ENCODE data around the gene PTGFR.

Gene PTGFR

DNA sequence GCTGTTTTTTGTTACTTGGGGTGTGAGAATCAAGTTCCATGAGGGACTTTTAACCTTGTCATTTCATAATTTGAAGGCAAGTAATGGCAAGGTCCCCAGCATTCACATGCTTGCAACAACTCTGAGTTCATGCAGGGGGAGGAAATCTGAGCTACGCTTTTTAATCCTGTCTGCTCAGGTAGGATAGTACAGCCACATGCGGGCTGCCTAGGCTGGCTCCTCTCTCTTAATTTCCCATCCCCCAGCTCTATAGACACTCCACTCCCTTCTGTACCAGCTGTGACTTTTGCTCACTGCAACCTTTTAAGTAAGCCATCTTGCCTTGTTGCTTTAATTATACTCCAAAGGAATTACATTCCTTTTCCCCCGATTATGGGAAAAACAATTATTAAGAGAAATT, 30.1 kb downstream of the PTGFR start:
- no peak for DNase-seq (ENCODE audit: low read depth in 2 of 2)

DNA sequence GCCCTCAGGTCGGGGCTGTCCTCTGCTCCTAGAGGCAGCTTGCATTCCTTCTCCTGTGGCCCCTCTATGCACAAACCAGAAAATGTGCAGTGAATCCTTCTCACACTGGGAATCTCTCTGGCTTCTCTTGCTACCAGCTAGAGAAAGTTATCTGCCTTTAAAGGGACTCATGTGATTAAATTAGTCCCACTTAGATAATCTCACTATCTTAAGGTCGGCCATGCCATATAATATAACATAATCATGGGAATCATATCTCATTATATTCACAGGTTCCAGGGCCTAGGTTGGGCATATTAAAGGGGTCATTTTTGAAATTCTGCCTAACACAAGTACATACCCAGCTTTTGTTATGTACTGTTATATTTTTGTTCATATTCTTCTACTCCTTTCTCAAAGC, 31.4 kb downstream of the PTGFR start:
- DNase-seq (ENCODE audit: low read depth in 2 of 2): no peak

DNA sequence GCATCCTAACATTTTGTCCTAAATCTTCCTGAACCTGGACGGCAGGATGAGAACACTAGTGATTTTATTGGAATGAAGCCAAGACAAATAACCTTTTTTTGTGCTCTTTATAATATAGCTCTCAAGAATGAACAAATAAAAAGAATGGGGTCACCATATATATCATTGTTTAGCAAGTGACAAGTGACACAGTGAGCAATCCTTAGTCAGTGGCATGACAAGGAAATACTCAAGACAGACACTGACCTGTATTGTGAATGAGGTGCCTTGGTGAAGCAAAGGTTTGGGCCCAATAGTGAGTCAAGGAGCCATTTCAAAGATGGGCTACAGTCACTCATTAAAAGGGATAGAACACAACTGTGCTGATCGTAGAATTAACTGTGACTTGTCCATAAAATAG, 35.7 kb downstream of the PTGFR start:
- no peak for DNase-seq (ENCODE audit: low read depth in 2 of 2)

GRCh38 chr1:78527706-78528105, 36.9 kb downstream of the PTGFR start:
- DNase-seq (ENCODE audit: low read depth in 2 of 2): no peak

- no peak for DNase-seq (ENCODE audit: low read depth in 2 of 2)
Observed at GRCh38 chr1:78533527-78533926, 42.8 kb downstream of the PTGFR start.

DNA sequence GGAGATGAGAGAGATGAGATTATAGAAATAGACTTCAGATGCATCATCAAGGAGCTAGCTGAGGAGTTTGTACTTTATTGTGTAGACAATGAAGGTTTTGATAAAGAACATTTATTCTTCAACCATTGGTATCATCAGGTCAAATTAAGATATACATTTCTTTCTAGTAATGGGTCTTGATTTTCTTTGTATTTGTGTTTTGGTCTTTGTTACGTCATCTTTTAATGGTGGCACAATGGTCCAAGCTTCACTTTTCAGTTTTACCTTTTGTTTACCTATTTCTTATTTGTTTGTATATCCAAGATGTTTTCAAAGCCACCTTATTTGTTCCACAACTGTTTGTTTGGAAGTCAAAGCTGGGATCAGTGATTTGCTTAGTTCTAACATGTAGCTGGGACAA, 44.5 kb downstream of the PTGFR start:
- no peak for DNase-seq (ENCODE audit: low read depth in 2 of 2)

GRCh38 chr1:78536427-78536826, 45.7 kb downstream of the PTGFR start:
- DNase-seq (ENCODE audit: low read depth in 2 of 2): no peak

DNA sequence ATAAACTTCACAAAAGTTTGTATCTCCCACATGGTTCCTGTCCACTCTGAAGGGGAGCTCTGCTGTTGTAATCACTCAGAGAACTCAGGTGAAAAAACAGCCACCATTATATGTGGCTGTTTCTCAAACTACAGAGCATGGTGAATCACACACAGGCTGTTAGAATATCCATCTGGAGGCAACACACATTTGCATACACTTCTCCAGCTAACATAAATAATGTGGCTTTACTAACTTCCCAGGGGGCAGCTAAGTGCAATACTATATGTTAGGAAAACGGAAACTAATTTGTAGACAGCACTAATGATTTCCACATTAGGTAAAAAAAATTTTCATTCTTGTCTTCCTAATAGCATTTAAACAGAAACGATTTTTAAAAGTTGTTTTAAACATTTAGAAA, 49.3 kb downstream of the PTGFR start:
- no peak for DNase-seq (ENCODE audit: low read depth in 2 of 2)

DNA sequence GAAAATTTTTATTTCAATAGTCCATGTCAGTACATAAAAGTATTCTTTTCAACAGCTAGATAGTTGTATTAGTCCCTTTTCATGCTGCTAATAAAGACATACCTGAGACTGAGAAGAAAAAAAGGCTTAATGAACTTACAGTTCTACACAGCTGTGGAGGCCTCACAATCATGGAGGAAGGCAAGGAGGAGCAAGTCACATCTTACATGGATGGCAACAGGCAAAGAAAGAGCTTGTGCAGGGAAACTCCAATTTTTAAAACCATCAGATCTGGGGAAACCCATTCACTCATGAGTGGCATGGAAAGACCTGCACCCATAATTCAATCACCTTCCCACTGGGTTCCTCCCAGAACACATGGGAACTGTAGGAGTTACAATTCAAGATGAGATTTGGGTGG, 50.7 kb downstream of the PTGFR start:
- DNase-seq (ENCODE audit: low read depth in 2 of 2): no peak

DNA sequence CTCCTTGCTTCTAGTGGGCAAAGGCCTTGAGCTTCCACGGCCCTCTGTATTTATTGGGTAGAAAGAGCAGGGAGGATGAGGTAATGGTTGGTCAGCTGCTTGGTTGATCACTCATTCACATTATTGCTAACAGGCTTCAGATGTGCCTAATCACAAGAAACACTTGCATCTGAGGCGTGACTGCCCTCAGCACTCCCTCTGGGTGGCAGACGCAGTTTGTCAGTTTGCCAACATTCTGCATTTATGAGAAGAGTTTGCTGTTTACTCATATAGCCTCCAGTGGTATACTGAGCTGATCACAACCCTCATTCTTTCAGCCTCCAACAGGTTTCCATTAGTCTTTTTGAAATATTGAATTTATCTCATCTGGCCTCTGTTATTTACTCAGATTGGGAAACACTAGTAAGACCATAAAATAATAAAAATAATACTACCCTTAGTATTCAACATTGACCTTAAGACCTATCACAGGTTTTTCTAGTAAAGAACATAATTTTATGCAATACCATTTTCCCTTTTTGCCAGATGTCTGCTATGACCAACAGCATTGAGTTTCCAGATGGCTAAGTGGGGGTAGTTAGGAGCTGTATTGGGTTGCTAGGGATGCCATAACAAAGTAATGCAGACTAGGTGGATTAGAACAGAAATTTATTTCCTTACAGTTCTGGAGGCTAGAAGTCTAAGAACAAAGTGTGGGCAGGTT, 53.3 kb downstream of the PTGFR start:
- DNase-seq (ENCODE audit: low read depth in 2 of 2): no peak

DNA sequence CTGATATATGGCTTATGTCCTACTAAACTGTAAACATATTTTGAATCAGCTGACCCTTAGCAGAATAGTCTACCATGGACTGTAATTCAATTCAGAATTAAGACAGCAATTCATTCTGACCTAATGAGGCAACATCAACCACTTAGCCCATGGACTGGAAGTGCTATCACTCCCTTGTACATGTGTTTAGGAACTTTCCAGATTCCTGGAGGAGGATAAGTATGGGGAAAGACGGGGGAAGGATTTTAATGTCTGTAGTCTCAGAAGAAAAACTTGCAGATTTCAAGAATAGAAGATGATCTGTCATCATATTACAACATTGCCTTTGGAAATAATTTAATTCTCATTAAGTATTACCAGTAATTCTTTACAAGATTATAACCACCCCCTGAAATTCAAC, 56.3 kb downstream of the PTGFR start:
- DNase-seq (ENCODE audit: low read depth in 2 of 2): no peak

DNA sequence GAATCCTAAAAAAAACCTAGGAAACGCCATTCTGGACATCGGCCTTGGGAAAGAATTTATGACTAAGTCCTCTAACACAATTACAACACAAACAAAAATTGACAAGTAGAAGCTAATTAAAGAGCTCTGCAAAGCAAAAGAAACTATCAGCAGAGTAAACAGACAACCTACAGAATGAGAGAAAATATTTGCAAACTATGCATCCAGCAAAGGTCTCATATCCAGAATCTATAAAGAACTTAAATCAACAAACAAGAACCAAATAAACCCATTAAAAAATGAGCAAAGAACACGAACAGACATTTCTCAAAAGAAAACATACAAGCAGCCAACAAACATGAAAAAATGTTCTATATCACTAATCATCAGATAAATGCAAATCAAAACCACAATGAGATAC, 58.6 kb downstream of the PTGFR start:
- DNase-seq (ENCODE audit: low read depth in 2 of 2): no peak

DNA sequence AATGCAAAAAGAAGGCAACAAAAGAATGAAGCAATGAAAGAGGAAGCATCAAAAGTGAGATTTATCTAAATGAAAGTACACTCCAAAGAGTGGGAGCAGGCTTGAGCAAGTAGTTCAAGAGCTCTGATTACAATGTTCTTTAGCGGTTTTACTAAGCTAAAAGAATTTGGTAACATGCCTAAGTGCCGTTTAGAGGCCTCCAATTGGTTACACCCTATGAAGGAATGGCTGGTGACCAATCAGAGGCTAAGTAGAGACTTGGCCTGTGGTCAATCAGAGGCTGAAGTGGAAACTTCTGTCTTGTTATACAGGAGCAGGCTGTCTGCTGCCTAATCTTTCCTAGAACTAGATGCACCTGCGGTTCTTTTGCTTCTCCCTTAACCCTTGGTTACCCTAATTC, 59.1 kb downstream of the PTGFR start:
- DNase-seq (ENCODE audit: low read depth in 2 of 2): no peak

GRCh38 chr1:78553859-78554258, 63.1 kb downstream of the PTGFR start:
- no peak for DNase-seq (ENCODE audit: low read depth in 2 of 2)

- no peak for DNase-seq (ENCODE audit: low read depth in 2 of 2)
Observed at GRCh38 chr1:78554840-78555239, 64.1 kb downstream of the PTGFR start.

GRCh38 chr1:78559680-78560079, 68.9 kb downstream of the PTGFR start:
- no peak for DNase-seq (ENCODE audit: low read depth in 2 of 2)

- no peak for DNase-seq (ENCODE audit: low read depth in 2 of 2)
Observed at GRCh38 chr1:78560811-78561210, 70.0 kb downstream of the PTGFR start.

DNA sequence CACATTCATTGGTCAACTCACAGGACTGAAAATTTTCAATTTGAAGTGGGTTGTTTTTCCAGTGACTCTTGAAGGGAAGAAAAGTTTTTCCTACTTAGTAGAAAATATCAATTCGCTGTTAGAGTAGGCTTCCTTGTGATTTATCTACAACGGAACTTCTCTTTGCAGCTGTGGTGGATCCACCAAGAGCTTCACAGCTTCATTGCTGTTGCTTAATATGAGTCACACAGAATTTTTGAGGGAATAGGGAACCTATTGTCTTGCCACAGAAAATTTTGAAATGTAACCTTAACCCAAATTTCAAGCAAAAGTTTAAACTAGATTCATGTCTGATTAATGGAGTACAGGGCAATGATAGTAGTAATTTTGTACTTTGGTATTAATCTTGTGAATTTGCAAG, 71.1 kb downstream of the PTGFR start:
- no peak for DNase-seq (ENCODE audit: low read depth in 2 of 2)

GRCh38 chr1:78565393-78565792, 74.6 kb downstream of the PTGFR start:
- no peak for DNase-seq (ENCODE audit: low read depth in 2 of 2)

GRCh38 chr1:78570539-78570938, 79.8 kb downstream of the PTGFR start:
- DNase-seq (ENCODE audit: low read depth in 2 of 2): no peak

- DNase-seq (ENCODE audit: low read depth in 2 of 2): no peak
Observed at GRCh38 chr1:78577257-78578100, 86.7 kb downstream of the PTGFR start.

DNA sequence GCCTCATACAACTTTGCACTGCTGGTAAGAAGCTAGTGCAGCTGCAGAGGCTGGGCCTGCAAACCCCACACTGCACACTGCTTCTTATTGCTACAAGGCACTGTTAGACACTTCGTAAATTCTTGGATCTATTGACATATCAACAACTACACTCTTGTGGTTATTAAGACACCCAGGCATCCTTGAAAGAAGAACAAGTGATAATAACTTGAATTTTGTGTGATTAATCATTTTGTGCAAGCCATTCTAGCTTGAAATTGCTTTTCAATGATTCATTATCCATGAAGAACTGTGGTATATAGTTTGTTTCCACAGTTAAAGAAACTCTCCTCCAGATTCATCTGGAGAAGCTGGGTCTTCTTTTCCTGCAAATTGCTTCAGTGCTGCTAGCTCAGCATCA, 95.8 kb downstream of the PTGFR start:
- no peak for DNase-seq (ENCODE audit: low read depth in 2 of 2)

GRCh38 chr1:78587211-78587610, 96.4 kb downstream of the PTGFR start:
- no peak for DNase-seq (ENCODE audit: low read depth in 2 of 2)

Measured in stimulated activated CD8-positive, alpha-beta memory T cell treated with anti-CD3 and anti-CD28 coated beads, Interleukin-15, amount 100 ng/mL, for 4 hours (primary cell).